BJ (cell line): ENCODE results near the gene C1orf159. TPM values are rescaled to one million over a fixed set of nuclear protein-coding genes. Genes with fewer than 3 reads are reported as not detected.

ENCODE experiments used
- CTCF ChIA-PET: fragments of 350-600 bp; formaldehyde crosslinking; extraction: SDS; loops from one replicate; lab custom pipeline; 2021; ENCODE audit warnings: antibody characterized with exemption, inconsistent platforms; lab: Yijun Ruan, JAX
- POLR2A ChIA-PET: fragments of 300-600 bp; sonication (Branson Sonifier 250); formaldehyde crosslinking; extraction: SDS; loops from one replicate; lab custom pipeline; 2021; ENCODE audit warnings: antibody characterized with exemption; lab: Charles Lee
- DNase-seq: peaks from one replicate; pipeline ENCODE4 v3.0.0-alpha.2; 2011; ENCODE audit warnings: low read depth
- H3K27me3 ChIP-seq: 2 replicates; pipeline ENCODE4 v1.6.0; 2011; ENCODE audit warnings: low read length; ENCODE audit not compliant: control insufficient read depth, insufficient read depth
- H3K36me3 ChIP-seq: 2 replicates; pipeline ENCODE4 v1.5.1; 2011; ENCODE audit warnings: low read length; ENCODE audit not compliant: control insufficient read depth, insufficient read depth
- H3K4me3 ChIP-seq: 2 replicates; pipeline ENCODE4 v1.5.1; 2011; ENCODE audit warnings: low read depth, mild to moderate bottlenecking, control low read depth, low read length
- polyA plus RNA-seq: library from polyadenylated mRNA; depleted of rRNA; stranded (reverse); fragments of >200 nt; gene quantifications from 2 replicates; pipeline ENCODE4 v1.2.3, GENCODE V29; 2011
- TF ChIP-seq, protein P1 (sequence below): IDR thresholded peaks from 2 replicates; pipeline ENCODE4 v1.5.1; 2011; ENCODE audit warnings: low read depth, mild to moderate bottlenecking, control low read depth, inconsistent platforms, low read length, moderate library complexity; ENCODE audit not compliant: insufficient read depth

Gene C1orf159
- polyA plus RNA-seq, 1 experiment: 8.9 TPM

GRCh38 chr1:1038694-1039093 lies 77.2 kb downstream of the C1orf159 start:
- POLR2A ChIA-PET: no interaction called here
- peaks cover 19% of the 10 kb centered on the region for H3K36me3 ChIP-seq
- TF ChIP-seq, protein P1, sequence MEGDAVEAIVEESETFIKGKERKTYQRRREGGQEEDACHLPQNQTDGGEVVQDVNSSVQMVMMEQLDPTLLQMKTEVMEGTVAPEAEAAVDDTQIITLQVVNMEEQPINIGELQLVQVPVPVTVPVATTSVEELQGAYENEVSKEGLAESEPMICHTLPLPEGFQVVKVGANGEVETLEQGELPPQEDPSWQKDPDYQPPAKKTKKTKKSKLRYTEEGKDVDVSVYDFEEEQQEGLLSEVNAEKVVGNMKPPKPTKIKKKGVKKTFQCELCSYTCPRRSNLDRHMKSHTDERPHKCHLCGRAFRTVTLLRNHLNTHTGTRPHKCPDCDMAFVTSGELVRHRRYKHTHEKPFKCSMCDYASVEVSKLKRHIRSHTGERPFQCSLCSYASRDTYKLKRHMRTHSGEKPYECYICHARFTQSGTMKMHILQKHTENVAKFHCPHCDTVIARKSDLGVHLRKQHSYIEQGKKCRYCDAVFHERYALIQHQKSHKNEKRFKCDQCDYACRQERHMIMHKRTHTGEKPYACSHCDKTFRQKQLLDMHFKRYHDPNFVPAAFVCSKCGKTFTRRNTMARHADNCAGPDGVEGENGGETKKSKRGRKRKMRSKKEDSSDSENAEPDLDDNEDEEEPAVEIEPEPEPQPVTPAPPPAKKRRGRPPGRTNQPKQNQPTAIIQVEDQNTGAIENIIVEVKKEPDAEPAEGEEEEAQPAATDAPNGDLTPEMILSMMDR: no peak
- DNase-seq: no peak
- no peak overlapping the region for H3K4me3 ChIP-seq
- CTCF ChIA-PET: interaction anchor here (0.9 to 3.8 kb wide), 6 partner anchors 12 to 83 kb away, joined by 3 to 13 read pairs (median 4); no protein-coding TSS in a partner anchor
- H3K27me3 ChIP-seq: no peaks in the 10 kb centered on the region

GRCh38 chr1:1037366-1038327 lies 78.2 kb downstream of the C1orf159 start:
- no peak for DNase-seq
- Histone ChIP-seq H3K36me3 (peaks cover 14% of the 10 kb centered on the region), H3K27me3 (no peaks in the 10 kb centered on the region), H3K4me3 (no peak overlapping the region)
- CTCF ChIA-PET: interaction anchor here (0.7 to 3.8 kb wide), 4 partner anchors 11 to 294 kb away, joined by 3 to 13 read pairs (median 4); no protein-coding TSS in a partner anchor
- POLR2A ChIA-PET: no interaction called here
- TF ChIP-seq, protein P1: no peak

DNA sequence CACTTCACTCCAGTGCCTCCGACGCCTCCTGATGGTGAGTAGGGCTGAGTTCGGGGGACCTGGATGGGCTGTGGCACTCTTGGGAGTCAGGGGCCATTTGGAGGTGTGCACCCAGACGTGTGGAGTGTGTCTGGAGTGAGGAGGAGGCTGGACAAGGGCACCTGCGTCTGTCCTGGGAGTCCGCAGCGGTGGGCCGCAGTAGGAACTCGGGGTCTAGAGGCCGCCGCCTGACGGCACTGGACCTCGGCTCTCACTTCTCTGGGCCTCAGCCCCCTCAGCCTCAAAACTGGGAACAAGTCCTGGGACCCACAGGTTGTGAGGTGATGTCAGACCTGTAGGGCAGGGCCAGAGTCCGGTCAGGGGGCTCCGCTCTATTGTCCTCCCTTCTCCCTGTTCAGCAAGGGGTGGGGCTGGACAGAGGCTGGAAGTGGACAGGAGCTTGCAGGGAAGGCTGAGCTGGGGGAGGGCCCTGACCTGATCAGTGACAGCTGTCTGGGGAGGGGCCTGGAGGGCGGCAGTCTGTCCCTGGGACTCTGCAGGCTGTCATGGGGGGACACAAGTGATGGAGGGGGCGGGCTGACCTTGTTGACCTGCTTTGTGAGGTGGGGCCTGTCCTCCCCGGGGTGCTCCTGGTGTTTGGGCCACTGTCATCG lies 80.5 kb downstream of the C1orf159 start:
- TF ChIP-seq, protein P1: no peak
- no peak overlapping the region for H3K4me3 ChIP-seq
- peaks cover 13% of the 10 kb centered on the region for H3K36me3 ChIP-seq
- H3K27me3 ChIP-seq: no peaks in the 10 kb centered on the region
- no peak for DNase-seq
- ChIA-PET CTCF (interaction anchor here (1.3 to 1.4 kb wide), 2 partner anchors 51 kb away, joined by 3 to 5 read pairs; no protein-coding TSS in a partner anchor), POLR2A (no interaction called here)

DNA sequence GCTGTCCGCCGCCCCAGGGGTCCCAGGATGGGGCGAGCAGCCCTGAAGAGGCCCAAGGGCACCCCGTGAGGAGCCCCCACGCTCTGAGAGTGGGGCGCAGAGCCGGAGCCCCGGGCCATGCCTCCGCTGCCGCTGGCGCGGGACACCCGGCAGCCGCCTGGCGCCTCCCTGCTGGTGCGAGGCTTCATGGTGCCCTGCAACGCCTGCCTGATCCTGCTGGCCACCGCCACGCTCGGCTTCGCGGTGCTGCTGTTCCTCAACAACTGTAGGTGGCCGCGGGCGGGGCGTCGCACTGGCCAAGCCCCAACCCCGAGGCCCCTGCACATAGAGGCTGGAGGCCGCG lies 81.5 kb downstream of the C1orf159 start:
- CTCF ChIA-PET: interaction anchor here (1.4 to 3.5 kb wide), 2 partner anchors 28 to 50 kb away, joined by 5 to 17 read pairs; no protein-coding TSS in a partner anchor
- TF ChIP-seq, protein P1: no peak
- Histone ChIP-seq H3K27me3 (no peaks in the 10 kb centered on the region), H3K4me3 (no peak overlapping the region), H3K36me3 (peaks cover 13% of the 10 kb centered on the region)
- DNase-seq: no peak
- POLR2A ChIA-PET: no interaction called here
